K562 (cell line): ENCODE data around the gene BLCAP. TPM values are rescaled to one million over a fixed set of nuclear protein-coding genes. Genes with fewer than 3 reads are reported as not detected.

Experiments used
- ATAC-seq: fragments of 200-7000 bp; cut with Tn5 transposase; 3 replicates; pipeline ENCODE4 v1.9.1; 2020; ENCODE audit warnings: moderate library complexity
- BruUV-seq: library from RNA; stranded (reverse); fragments of 400-500 nt; replicated peaks from 2 replicates; lab custom pipeline; 2021; lab: Mats Ljungman, UMichigan
- CTCF ChIA-PET: fragments of 300-600 bp; formaldehyde crosslinking; extraction: SDS; loops from one replicate; lab custom pipeline; 2021; ENCODE audit warnings: low intra/inter-chr PET ratio; lab: Yijun Ruan, JAX
- POLR2A ChIA-PET: fragments of 300-600, 350-650 bp; sonication (Branson Sonifier 250); formaldehyde crosslinking; extraction: SDS; loops from one replicate; lab custom pipeline; 2021; ENCODE audit warnings: antibody characterized with exemption, inconsistent platforms; lab: Yijun Ruan, JAX
- DNase-seq, 4 experiments: peaks; one replicate each; pipeline versions ENCODE4 v3.0.0 to v3.0.0-alpha.2; 2011 to 2018; ENCODE audit warnings: low spot score in 3 of 4, mixed read lengths in 3 of 4; ENCODE audit errors: extremely low read depth in 1 of 4
- FAIRE-seq: peaks from 2 replicates; lab custom pipeline; 2011; peaks lifted over from hg19 to GRCh38; lab: Jason Lieb, UNC
- H2AFZ ChIP-seq: 2 replicates; pipeline ENCODE4 v1.6.0; 2011; ENCODE audit warnings: low read depth, low read length, control low read depth, inconsistent platforms
- H3K27ac ChIP-seq: fragments of 200-600 bp; 3 replicates; pipeline ENCODE4 v1.8.0; 2011; ENCODE audit warnings: low read depth, mild to moderate bottlenecking, control low read depth, inconsistent platforms, low read length, moderate library complexity, mixed read lengths; ENCODE audit errors: extremely low read depth
- H3K27me3 ChIP-seq, 2 experiments: fragments of 300-600 bp in 1 of 2; 2 replicates in 1 of 2; 3 replicates in 1 of 2; pipeline versions ENCODE4 v1.6.0 to v1.8.0; 2011; ENCODE audit warnings: inconsistent platforms in 2 of 2, low read length in 2 of 2, mild to moderate bottlenecking in 1 of 2, mixed read lengths in 1 of 2, moderate library complexity in 1 of 2; ENCODE audit not compliant: control insufficient read depth in 2 of 2, insufficient read depth in 2 of 2
- H3K36me3 ChIP-seq: fragments of 300-600 bp; 3 replicates; pipeline ENCODE4 v1.8.0; 2011; ENCODE audit warnings: mild to moderate bottlenecking, low read length, inconsistent platforms; ENCODE audit not compliant: control insufficient read depth, insufficient read depth
- H3K4me1 ChIP-seq, 2 experiments: fragments of 200-600 bp in 1 of 2; replicated peaks in 1 of 2; 2 replicates in 1 of 2; 3 replicates in 1 of 2; pipeline versions ENCODE4 v1.5.1 to v1.8.0; 2011; ENCODE audit warnings: inconsistent platforms in 2 of 2, low read length in 2 of 2, mild to moderate bottlenecking in 1 of 2, mixed read lengths in 1 of 2, moderate library complexity in 1 of 2; ENCODE audit not compliant: control insufficient read depth in 2 of 2, insufficient read depth in 2 of 2
- H3K4me2 ChIP-seq: 2 replicates; pipeline ENCODE4 v1.6.1; 2011; ENCODE audit warnings: low read length, control low read depth, inconsistent platforms, mixed read lengths; ENCODE audit not compliant: insufficient read depth
- H3K4me3 ChIP-seq: fragments of 200-600 bp; sonication (generic), shearing (Covaris generic); 2 replicates; pipeline ENCODE4 v1.5.1; 2016; ENCODE audit warnings: control low read depth, inconsistent platforms
- H3K79me2 ChIP-seq: fragments of 200-600 bp; 3 replicates; pipeline ENCODE4 v1.8.0; 2011; ENCODE audit warnings: low read length, inconsistent platforms; ENCODE audit not compliant: control insufficient read depth, insufficient read depth
- H3K9ac ChIP-seq, 2 experiments: 2 replicates each; pipeline versions ENCODE4 v1.6.0 to v1.6.1; 2011; ENCODE audit warnings: low read depth in 2 of 2, low read length in 2 of 2, control low read depth in 1 of 2, inconsistent platforms in 1 of 2, mild to moderate bottlenecking in 1 of 2, mixed read lengths in 1 of 2; ENCODE audit not compliant: insufficient read depth in 1 of 2
- H3K9me1 ChIP-seq: one replicate; pipeline ENCODE4 v1.6.0; 2011; ENCODE audit warnings: inconsistent platforms, mild to moderate bottlenecking, low read length, moderate library complexity; ENCODE audit not compliant: control insufficient read depth, insufficient read depth
- H3K9me3 ChIP-seq: replicated peaks from 2 replicates; pipeline ENCODE4 v1.5.1; 2011; ENCODE audit warnings: low read depth, low read length, inconsistent platforms; ENCODE audit not compliant: control insufficient read depth, insufficient read depth
- H4K20me1 ChIP-seq: replicated peaks from 2 replicates; pipeline ENCODE4 v1.6.1; 2011; ENCODE audit warnings: low read length, inconsistent platforms, mixed read lengths; ENCODE audit not compliant: control insufficient read depth, insufficient read depth
- SRSF9 ChIP-seq: fragments of 200-400 bp; formaldehyde crosslinking; IDR thresholded peaks from 2 replicates; pipeline ENCODE4 v1.6.1; 2017; ENCODE audit warnings: low read depth, low read length, borderline replicate concordance
- TRIM28 ChIP-seq: fragments of 450-650 bp; IDR thresholded peaks from 2 replicates; pipeline ENCODE4 v1.6.1; 2017
- ZBTB43 ChIP-seq: sonication (generic); formaldehyde crosslinking; IDR thresholded peaks from 2 replicates; pipeline ENCODE4 v1.8.0; 2023; ENCODE audit warnings: mild to moderate bottlenecking, missing genetic modification reagents
- WGBS: fragments of 100-300 bp; shearing (Covaris generic); methylation state at CpG from one replicate; pipeline ENCODE4 v1.1.6; 2016; ENCODE audit warnings: low coverage, mixed read lengths; ENCODE audit not compliant: insufficient coverage; ENCODE audit errors: missing lambda C conversion rate; 5-methylcytosine and 5-hydroxymethylcytosine counted together
- in situ Hi-C: fragments of 300-500 bp; cut with MboI; formaldehyde crosslinking; loops from 4 replicates; pipeline ENCODE4 v1.15.0; 2018; ENCODE audit warnings: inconsistent platforms, mixed read lengths
- intact Hi-C: fragments of 100-400 bp; cut with micrococcal nuclease; formaldehyde crosslinking; loops from 2 replicates; pipeline ENCODE4 v1.14.2; 2022
- polyA plus RNA-seq, 8 experiments: library from polyadenylated mRNA; depleted of rRNA in 4 of 8; stranded (reverse) in 5 of 8; unstranded in 3 of 8; fragments of >200 nt; fragmentation: Nextera tagmentation in 2 of 8; fragmentation: Illumina TruSeq in 1 of 8; extraction: Ambion mirVana in 2 of 8; extraction: Trizol in 1 of 8; gene quantifications; 2 replicates each; pipeline versions ENCODE4 v1.2.1 to v1.2.3, GENCODE V29; 2011 to 2014; ENCODE audit warnings: inconsistent platforms in 1 of 8, missing spikeins in 1 of 8
- total RNA-seq, 7 experiments: library from RNA; depleted of rRNA in 6 of 7; stranded (reverse); fragments of >200 nt in 6 of 7; fragmentation: Illumina TruSeq in 2 of 7; extraction: Trizol in 2 of 7; gene quantifications; 2 replicates each; pipeline versions ENCODE4 v1.2.1 to v1.2.3, GENCODE V29; 2011 to 2021; ENCODE audit warnings: low replicate concordance in 1 of 7

The BLCAP gene
- total and polyA plus RNA-seq, 9 of the 15 experiments (the other 6 are each of a cell fraction or from before 2014, with no cell fraction given): 16.9 to 41.5 (median 27.6) TPM

DNA sequence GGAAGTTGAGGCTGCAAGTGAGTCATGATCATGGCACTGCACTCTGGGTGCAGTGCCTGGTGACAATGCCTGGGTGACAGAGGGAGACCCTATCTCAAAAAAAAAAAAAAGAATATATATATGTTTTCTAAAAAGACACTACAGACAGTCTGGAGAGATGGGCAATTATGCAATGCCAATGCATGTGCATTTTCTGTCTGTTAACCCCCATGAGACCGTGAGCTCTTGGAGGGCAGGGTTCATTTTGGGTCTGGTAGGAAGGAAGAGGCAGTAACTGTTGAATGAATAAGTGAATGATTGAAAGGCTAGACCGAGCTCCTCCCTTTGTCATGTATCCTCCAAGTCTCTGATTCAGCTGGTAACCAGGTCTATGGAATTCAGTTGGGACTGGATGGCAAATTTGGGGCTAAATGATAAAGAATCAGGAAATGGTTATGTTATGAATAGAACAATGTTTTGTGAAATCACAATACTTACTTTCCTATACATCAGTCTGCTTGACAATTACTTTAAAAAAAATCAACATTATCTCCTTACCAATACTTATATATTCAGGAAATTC is 5.6 kb upstream of the BLCAP start:
- DNase-seq (no peak), ATAC-seq (no peak), FAIRE-seq (no peak)
- Histone ChIP-seq H2AFZ (no peak overlapping the region), H3K4me2 (no peak overlapping the region), H3K27me3 (no peaks in the 10 kb centered on the region; a peak in 1 of 5 replicates), H3K9ac (no peak overlapping the region), H3K4me3 (no peak overlapping the region), H3K4me1 (peaks cover 3 to 6% of the 10 kb centered on the region in 2 experiments; a peak in 4 of 5 replicates), H3K9me3 (no peaks in the 10 kb centered on the region), H3K79me2 (no peaks in the 10 kb centered on the region), H3K27ac (no peak overlapping the region), H3K9me1 (no peaks in the 10 kb centered on the region), H4K20me1 (no peaks in the 10 kb centered on the region), H3K36me3 (no peaks in the 10 kb centered on the region)
- TF ChIP-seq SRSF9 (no peak), ZBTB43 (CRISPR knock-in tag) (no peak), TRIM28 (no peak)
- intact Hi-C loops: loop anchor here (5.0 kb wide), 1 partner anchor 266 kb away; no protein-coding TSS in a partner anchor
- CTCF ChIA-PET: interaction anchor here (0.7 to 2.7 kb wide), 3 partner anchors 263 to 338 kb away, joined by 3 to 19 read pairs (median 14); no protein-coding TSS in a partner anchor
- in situ Hi-C loops: loop anchor here (10.0 kb wide), 1 partner anchor 278 kb away; no protein-coding TSS in a partner anchor
- WGBS: 6% methylated on average over 2 of the region's 2 CpGs
- BruUV-seq: no TSS peak
- POLR2A ChIA-PET: interaction anchor here (1.0 kb wide), 1 partner anchor 284 kb away, joined by 3 read pairs; no protein-coding TSS in a partner anchor
